Activated CD4-positive, alpha-beta T cell treated with anti-CD3 and anti-CD28 coated beads, Interleukin-2, amount 10 ng/mL, durations not matched to agents 7 days and 5 days (primary cell): ENCODE results near the gene SLC6A1. TPM values are rescaled to one million over a fixed set of nuclear protein-coding genes. Genes with fewer than 3 reads are reported as not detected.
A peak's percentile ranks its signal among the peaks of the same experiment; 100 is the strongest.

Experiments used
- CTCF ChIA-PET: fragments of 350-600 bp; sonication (Branson Sonifier 250); formaldehyde crosslinking; loops from one replicate; lab custom pipeline; 2021; ENCODE audit warnings: antibody characterized with exemption; lab: Charles Lee
- POLR2A ChIA-PET: fragments of 350-600 bp; sonication (Branson Sonifier 250); formaldehyde crosslinking; loops from one replicate; lab custom pipeline; 2021; ENCODE audit warnings: antibody characterized with exemption; lab: Charles Lee
- DNase-seq: peaks from one replicate; pipeline ENCODE4 v3.0.0-alpha.2; 2020
- H3K27ac Mint-ChIP-seq: one replicate; pipeline ENCODE4 v1.8.0; 2021; ENCODE audit warnings: mild to moderate bottlenecking, moderate library complexity, mixed read lengths
- H3K27me3 Mint-ChIP-seq: one replicate; pipeline ENCODE4 v1.8.0; 2021; ENCODE audit warnings: mixed read lengths
- H3K36me3 Mint-ChIP-seq: one replicate; pipeline ENCODE4 v1.8.0; 2021; ENCODE audit warnings: low read depth, mixed read lengths
- H3K4me1 Mint-ChIP-seq: one replicate; pipeline ENCODE4 v1.8.0; 2021; ENCODE audit warnings: mixed read lengths
- H3K4me3 Mint-ChIP-seq: one replicate; pipeline ENCODE4 v1.8.0; 2021; ENCODE audit warnings: mild to moderate bottlenecking, moderate library complexity, mixed read lengths
- H3K9me3 Mint-ChIP-seq: one replicate; pipeline ENCODE4 v1.8.0; 2021; ENCODE audit warnings: mixed read lengths
- total RNA-seq, 2 experiments: library from RNA; stranded (reverse); gene quantifications; one replicate each; pipeline ENCODE4 v1.2.3, GENCODE V29; 2021

Gene SLC6A1
- total RNA-seq, 2 experiments from 2014 or later = not detected

DNA sequence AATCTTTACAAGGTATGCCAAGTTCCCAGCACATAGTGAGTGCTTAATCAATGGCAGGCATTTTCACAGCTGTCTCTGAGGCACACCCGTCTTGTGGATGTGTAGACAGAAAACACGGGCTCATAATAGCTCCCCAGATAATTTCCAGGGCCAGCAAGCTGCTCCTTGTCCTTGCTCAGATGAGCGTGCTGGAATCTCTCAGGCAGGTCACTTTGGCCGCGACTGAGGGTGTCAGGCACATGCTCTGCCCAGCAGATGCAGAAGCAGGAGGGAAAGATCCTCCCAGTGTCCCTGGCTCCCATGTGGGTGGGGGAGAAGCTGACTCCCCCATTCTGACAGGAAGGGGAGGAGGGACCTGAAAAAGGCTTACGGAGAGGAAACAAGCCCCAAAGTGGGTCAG lies 35.6 kb upstream of the SLC6A1 start:
- ChIA-PET POLR2A (no interaction called here), CTCF (no interaction called here)
- no peaks in the 10 kb centered on the region for H3K27me3 Mint-ChIP-seq
- H3K27ac Mint-ChIP-seq = no peak overlapping the region
- no peak for DNase-seq
- H3K4me3 Mint-ChIP-seq = no peak overlapping the region
- no peaks in the 10 kb centered on the region for H3K36me3 Mint-ChIP-seq
- H3K4me1 Mint-ChIP-seq = no peaks in the 10 kb centered on the region
- H3K9me3 Mint-ChIP-seq = no peaks in the 10 kb centered on the region

DNA sequence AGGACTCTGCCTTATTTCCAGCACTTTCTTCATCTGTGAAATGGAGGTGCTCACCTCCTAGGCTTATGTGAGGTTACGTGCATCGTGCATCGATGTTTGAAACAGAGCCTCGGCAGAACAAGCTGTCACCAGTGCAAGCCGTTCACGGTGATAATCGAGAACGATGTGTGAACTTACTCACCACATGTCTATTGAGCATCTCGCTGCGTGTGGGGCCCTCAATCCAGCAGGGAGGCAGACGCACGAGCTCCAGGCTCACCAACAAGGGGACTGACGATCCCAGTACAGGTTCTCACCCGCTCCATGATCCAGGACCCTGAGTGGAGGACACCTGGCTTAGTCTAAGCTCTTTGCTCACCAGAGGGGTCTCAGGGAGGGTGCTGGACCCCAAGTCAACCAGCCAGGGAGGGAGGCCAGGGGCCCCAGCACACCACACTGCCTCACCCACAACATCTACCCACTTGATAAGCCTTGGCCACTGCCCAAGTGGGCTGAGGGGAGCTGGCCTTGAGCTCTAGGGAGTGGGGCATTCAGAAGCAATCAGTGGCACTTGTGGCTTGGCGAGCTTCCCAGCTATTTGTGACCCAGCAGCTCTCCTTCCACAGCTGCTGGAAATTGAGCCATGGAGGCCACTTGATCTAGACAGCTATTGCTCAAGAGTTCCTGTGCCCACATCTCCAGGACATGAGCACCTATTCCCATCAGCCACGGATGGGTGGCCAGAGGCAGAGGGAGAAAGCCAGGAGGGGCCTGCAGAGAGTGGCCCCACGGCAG lies 34.4 kb upstream of the SLC6A1 start:
- no peaks in the 10 kb centered on the region for H3K4me1 Mint-ChIP-seq
- no peaks in the 10 kb centered on the region for H3K36me3 Mint-ChIP-seq
- no peaks in the 10 kb centered on the region for H3K9me3 Mint-ChIP-seq
- DNase-seq = no peak
- POLR2A ChIA-PET = no interaction called here
- CTCF ChIA-PET = interaction anchor here (0.5 to 0.9 kb wide), 3 partner anchors 13 to 827 kb away, joined by 3 to 7 read pairs (median 5); no protein-coding TSS in a partner anchor
- no peak overlapping the region for H3K4me3 Mint-ChIP-seq
- H3K27me3 Mint-ChIP-seq = no peaks in the 10 kb centered on the region
- no peak overlapping the region for H3K27ac Mint-ChIP-seq

DNA sequence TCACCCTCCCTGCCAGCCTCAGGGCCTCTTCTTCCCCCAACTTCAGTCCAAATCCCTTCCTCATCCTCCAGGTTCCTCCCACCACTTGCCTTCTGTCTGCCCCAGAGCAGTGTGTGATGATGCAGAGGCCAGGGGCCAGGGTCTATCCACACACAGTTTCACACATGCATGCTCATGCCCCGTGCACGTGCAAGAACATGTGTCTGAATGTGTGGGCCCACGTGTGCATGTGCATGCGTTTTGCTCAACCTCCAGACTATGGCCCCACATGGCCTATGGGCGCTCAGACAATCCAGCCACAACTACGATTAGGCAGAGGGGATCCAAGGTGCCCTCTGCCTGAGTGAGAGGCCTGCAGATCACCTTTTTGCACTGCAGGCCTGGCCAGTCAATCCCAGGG lies 32.3 kb upstream of the SLC6A1 start:
- Mint-ChIP-seq H3K36me3 (no peaks in the 10 kb centered on the region), H3K9me3 (no peaks in the 10 kb centered on the region), H3K4me3 (no peak overlapping the region), H3K27me3 (no peaks in the 10 kb centered on the region), H3K27ac (no peak overlapping the region), H3K4me1 (no peaks in the 10 kb centered on the region)
- ChIA-PET CTCF (no interaction called here), POLR2A (no interaction called here)
- no peak for DNase-seq

DNA sequence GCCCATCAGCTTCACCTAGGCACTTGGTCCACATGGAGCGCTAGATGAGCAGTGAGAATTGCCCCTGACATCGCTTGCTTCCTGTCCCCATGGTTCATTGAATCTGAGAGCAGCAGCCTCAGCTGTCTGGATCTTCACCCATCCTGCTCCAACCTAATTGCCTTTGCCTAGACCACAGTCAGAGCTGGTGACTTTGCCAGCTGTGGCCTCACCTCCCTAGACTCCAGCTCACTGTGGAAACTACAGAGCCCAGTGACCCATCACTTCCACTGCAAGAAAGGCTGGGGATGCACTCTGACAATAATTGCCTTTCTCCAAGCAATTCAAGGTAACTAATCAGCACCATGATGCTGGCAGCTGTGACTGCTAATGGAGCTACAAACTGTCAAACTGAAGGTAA lies 30.6 kb upstream of the SLC6A1 start:
- ChIA-PET POLR2A (no interaction called here), CTCF (interaction anchor here (0.6 kb wide), 1 partner anchor 11 kb away, joined by 4 read pairs; no protein-coding TSS in a partner anchor)
- H3K27me3 Mint-ChIP-seq = no peaks in the 10 kb centered on the region
- H3K4me3 Mint-ChIP-seq = no peak overlapping the region
- H3K27ac Mint-ChIP-seq = no peak overlapping the region
- no peaks in the 10 kb centered on the region for H3K9me3 Mint-ChIP-seq
- H3K4me1 Mint-ChIP-seq = no peaks in the 10 kb centered on the region
- no peak for DNase-seq
- no peaks in the 10 kb centered on the region for H3K36me3 Mint-ChIP-seq

DNA sequence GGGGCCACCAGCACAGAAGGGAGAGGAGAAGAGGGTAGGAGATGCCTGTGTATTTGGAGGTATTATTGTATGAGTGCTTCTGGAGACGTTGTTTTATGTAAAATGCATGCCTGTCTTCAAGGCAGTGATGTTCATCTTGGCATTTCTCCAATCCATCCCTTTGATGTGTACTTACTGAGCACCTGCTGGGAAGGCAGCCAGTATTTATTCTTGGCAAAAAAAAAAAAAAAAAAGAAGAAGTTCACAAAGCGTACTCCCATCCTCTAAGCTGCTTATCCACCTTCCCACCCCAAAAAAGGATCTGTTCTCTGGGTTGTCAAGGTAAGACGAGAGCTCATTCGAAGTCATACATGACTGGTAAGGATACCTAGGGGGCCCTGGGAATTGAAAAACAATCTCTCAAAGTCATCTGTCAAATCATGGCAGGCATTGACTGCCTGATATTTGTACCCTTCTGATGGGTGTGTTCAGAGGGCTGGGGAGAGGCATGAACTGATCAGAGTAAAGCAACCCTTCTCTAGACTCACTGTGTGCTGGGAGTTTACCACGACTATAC lies 30.0 kb upstream of the SLC6A1 start:
- Mint-ChIP-seq H3K27me3 (no peaks in the 10 kb centered on the region), H3K4me3 (no peak overlapping the region), H3K27ac (no peak overlapping the region), H3K9me3 (no peaks in the 10 kb centered on the region), H3K36me3 (no peaks in the 10 kb centered on the region), H3K4me1 (no peaks in the 10 kb centered on the region)
- ChIA-PET POLR2A (no interaction called here), CTCF (interaction anchor here (0.6 kb wide), 1 partner anchor 16 kb away, joined by 5 read pairs; no protein-coding TSS in a partner anchor)
- DNase-seq = no peak

DNA sequence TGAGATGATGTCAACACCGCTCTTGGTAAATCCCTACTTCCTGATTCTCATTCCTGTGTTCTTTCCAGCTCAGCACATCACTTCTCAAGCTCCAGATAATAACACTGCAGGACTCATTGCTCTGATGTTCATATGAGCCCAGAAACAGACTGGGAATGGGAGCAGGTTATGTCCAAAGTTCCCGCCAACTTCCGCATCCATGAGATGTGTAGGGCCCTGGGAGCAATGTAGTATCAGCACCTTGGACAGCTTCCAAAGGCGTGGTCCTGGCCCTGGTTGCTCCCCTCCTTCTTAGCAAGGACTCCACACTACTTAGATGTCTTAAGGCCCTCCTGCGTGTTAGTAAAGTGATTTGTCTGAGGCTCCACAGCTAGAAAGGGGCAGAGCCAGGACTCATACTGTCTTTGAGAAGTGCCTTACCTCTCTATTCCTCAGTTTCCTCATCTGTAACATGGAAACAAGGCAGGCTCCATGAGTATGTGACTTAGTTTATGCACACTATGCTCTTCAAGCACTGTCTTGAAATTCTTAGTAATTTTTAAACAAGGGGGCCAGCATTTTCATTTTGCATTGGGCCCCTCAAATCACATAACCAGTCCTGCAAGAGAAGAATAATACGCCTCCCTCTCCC lies 27.9 kb upstream of the SLC6A1 start:
- Mint-ChIP-seq H3K36me3 (no peaks in the 10 kb centered on the region), H3K4me3 (no peak overlapping the region), H3K27ac (no peak overlapping the region), H3K27me3 (peaks cover 4% of the 10 kb centered on the region), H3K4me1 (no peaks in the 10 kb centered on the region), H3K9me3 (no peaks in the 10 kb centered on the region)
- CTCF ChIA-PET = no interaction called here
- DNase-seq = peak; percentile 21
- POLR2A ChIA-PET = interaction anchor here (0.6 kb wide), 1 partner anchor 14 kb away, joined by 3 read pairs; no protein-coding TSS in a partner anchor

DNA sequence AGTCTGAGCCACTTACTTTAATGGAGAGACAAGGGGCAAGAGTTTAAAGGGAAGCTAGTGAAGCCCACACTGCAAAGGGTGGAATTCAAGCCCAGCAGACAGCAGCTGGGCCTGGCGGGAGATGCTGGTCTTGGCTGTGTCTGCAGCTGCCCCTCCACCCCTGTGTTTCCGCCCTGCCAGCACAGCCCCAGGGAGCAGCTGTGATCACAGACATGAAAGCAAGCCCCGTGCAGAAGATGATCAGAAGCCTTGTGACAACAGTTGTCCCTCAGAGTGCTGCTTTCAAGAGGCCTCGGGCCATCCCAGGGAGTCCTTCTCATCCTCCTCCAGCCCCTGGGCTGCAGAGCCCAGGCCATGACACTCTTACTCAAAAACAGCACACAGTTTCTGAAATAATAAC lies 24.1 kb upstream of the SLC6A1 start:
- no peak overlapping the region for H3K4me3 Mint-ChIP-seq
- no peak for DNase-seq
- no peaks in the 10 kb centered on the region for H3K4me1 Mint-ChIP-seq
- peaks cover 6% of the 10 kb centered on the region for H3K27me3 Mint-ChIP-seq
- H3K27ac Mint-ChIP-seq = no peak overlapping the region
- POLR2A ChIA-PET = no interaction called here
- CTCF ChIA-PET = interaction anchor here (0.6 kb wide), 2 partner anchors 17 to 19 kb away, joined by 3 read pairs; no protein-coding TSS in a partner anchor
- H3K9me3 Mint-ChIP-seq = no peaks in the 10 kb centered on the region
- H3K36me3 Mint-ChIP-seq = no peaks in the 10 kb centered on the region

DNA sequence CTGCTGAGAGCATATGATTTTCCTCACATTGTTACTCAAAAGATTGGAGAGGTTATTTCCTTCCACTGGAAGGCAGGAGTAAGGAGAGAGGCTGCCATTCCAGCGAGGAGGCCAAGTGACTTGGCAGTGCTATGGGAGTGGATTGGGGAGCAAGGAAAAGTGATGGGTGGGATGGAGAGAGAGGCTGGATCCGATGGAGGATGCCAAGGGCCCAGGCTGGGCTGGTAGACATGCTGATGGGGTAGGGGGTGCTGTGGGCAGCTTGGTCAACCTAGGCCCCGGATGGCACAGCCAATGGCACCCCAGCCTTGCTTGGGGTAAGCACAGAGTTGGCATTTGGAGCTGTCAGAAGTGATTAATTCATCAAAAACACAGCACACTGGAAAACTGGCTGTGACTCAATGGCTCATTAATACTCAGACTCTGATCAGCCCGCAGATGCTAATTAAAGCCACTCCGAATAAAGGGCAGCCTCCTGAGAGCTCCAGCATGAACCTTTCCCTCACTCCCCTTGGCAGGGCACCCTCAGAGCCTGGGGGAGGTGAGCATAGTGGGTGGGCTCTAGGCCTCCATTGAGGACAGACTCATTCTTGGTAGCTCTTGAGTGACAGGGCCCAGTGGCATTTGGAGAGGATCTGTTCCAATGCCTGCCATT lies 22.1 kb upstream of the SLC6A1 start:
- no peaks in the 10 kb centered on the region for H3K9me3 Mint-ChIP-seq
- H3K4me1 Mint-ChIP-seq = no peaks in the 10 kb centered on the region
- H3K36me3 Mint-ChIP-seq = no peaks in the 10 kb centered on the region
- H3K27me3 Mint-ChIP-seq = peaks cover 8% of the 10 kb centered on the region
- H3K4me3 Mint-ChIP-seq = no peak overlapping the region
- ChIA-PET CTCF (no interaction called here), POLR2A (no interaction called here)
- H3K27ac Mint-ChIP-seq = no peak overlapping the region
- DNase-seq = no peak

DNA sequence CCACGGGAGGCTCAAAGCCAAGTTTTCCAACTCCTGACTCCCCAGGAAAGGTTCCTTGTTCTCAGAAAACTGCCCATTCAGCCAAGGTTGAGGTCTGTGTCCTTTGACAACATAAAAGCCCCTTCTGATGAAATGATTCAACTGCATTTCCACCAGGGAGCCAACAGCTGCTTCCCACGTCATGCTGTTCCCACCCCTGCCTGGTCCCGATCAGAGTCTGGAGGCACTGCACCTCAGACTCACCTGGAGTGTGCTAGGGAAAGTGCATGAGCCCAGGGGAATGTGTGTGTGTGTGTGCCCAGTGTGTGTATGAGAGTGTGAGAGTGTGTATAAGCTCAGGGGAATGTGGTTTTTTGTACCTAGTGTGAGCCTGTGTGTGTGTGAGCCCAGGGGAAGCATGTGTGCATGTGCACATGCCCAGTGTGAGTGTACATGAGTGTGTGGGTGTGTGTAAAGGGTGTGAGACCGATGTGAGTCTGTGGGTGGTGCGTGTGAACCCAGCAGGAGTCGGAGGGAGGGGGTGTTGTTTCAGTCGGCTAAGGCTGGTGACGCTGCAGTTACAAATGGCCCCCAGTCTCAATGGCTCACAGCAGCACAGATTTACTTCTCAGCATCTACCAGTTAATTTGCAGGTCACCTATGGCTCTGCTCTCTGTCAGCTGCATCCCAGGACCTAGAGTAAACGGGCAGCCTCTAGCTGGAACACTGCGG lies 20.3 kb upstream of the SLC6A1 start:
- Mint-ChIP-seq H3K27me3 (peaks cover 8% of the 10 kb centered on the region), H3K27ac (no peak overlapping the region), H3K4me1 (no peaks in the 10 kb centered on the region), H3K36me3 (no peaks in the 10 kb centered on the region), H3K4me3 (no peak overlapping the region), H3K9me3 (no peaks in the 10 kb centered on the region)
- ChIA-PET POLR2A (no interaction called here), CTCF (no interaction called here)
- no peak for DNase-seq

DNA sequence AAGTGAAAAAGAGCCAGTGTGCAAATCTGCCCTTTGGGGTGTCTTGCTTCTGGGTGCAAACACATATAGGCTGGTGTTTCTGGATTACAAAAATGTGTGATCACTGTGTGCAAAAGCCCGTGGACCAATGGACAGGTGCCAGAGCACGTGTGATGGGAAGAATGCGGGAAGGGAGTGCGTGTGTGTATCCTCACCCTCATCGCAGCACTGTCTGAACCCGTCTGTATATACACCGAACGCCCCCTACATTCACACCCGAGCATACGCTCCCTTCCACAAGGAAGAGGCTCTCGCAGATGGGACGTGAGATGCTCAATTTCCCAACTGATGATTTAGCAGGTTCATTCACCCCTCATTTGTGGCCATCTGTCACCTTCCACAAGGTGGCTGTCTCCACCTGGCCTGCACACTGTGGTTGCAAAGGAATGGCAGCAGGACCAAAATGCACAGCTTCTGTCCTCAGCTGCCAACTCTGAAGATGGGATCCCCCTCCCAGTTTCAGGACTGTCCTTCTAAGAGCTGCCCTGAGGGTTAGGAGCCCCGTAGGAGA lies 19.4 kb upstream of the SLC6A1 start:
- POLR2A ChIA-PET = no interaction called here
- Mint-ChIP-seq H3K9me3 (no peaks in the 10 kb centered on the region), H3K4me1 (no peaks in the 10 kb centered on the region)

DNA sequence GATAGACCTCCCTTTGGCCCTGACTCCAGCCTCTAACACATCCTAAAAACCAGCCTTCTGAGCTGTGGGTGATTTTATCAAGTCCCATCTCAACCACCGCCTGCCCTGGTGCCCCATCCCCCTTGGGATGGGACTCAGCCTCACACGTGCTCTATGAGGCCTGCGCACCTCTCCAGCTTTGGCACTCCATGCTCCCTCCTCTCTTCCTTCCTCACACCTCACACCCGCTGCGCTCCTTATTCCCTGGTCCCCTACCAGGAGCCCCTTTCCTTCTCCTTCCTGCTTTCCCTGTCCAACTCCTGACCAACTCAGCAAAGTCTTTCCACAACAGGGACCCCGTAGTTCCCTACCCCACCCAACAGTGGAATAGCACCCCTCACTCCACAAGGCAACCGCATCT lies 18.4 kb upstream of the SLC6A1 start:
- H3K4me3 Mint-ChIP-seq = no peak overlapping the region
- ChIA-PET POLR2A (no interaction called here), CTCF (no interaction called here)
- H3K36me3 Mint-ChIP-seq = no peaks in the 10 kb centered on the region
- DNase-seq = no peak
- H3K27ac Mint-ChIP-seq = no peak overlapping the region
- H3K4me1 Mint-ChIP-seq = no peaks in the 10 kb centered on the region
- H3K27me3 Mint-ChIP-seq = peaks cover 4% of the 10 kb centered on the region
- no peaks in the 10 kb centered on the region for H3K9me3 Mint-ChIP-seq

More for the DNA sequence above, 19.4 kb upstream of the SLC6A1 start:
- Mint-ChIP-seq H3K4me3 (no peak overlapping the region), H3K27ac (no peak overlapping the region), H3K27me3 (peaks cover 8% of the 10 kb centered on the region), H3K36me3 (no peaks in the 10 kb centered on the region)
- DNase-seq = no peak
- CTCF ChIA-PET = no interaction called here

DNA sequence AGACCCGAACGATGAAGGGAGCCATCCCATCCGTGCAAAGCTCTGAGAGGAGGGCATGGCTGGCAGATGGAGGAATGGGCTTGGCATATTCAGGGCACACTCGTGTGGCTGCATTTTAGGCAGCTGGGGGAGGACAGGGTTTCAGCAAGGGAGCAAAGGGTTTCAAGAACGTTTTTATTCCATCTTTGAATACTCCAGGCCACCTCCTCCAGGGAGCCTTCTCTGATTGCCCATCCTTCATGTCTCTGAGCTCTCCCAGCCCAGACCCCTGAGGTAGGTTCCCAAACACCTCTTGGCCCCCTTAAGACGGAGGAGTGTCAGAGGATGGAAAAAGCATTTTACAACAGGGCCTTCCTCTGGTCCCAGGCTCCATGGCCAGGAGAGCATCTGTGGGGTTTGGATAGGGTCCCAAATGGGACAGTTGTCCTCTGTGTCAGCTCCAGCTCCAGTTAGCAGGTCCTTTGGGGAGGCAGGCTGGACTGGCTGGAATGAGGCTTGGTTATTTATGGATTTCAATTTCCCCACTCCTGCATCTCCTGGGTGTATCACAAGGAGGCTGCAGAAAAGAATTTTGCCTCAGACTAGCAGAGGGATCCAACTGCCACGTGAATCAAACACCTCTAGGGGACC lies 17.7 kb upstream of the SLC6A1 start:
- Mint-ChIP-seq H3K27ac (no peak overlapping the region), H3K9me3 (no peaks in the 10 kb centered on the region), H3K4me3 (no peak overlapping the region), H3K27me3 (peaks cover 4% of the 10 kb centered on the region), H3K36me3 (no peaks in the 10 kb centered on the region), H3K4me1 (no peaks in the 10 kb centered on the region)
- no peak for DNase-seq
- ChIA-PET CTCF (interaction anchor here (0.6 kb wide), 1 partner anchor 1682 kb away, joined by 3 read pairs; no protein-coding TSS in a partner anchor), POLR2A (no interaction called here)
